CD4-positive, alpha-beta T cell treated with Interleukin-17A for 4 hours (primary cell): Measurements from ENCODE around the gene FAM47E.
"Not testable (repeated sequence)": the region's sequence is repeated elsewhere in the genome, so short reads cannot be mapped to it uniquely, and the experiment has no call there.

Source experiments
- DNase-seq: peaks from one replicate; pipeline ENCODE4 v3.0.0-alpha.2; 2020; ENCODE audit warnings: mixed read lengths

The FAM47E gene

GRCh38 chr4:76271248-76271647 lies 19.7 kb downstream of the FAM47E start:
- no peak for DNase-seq

GRCh38 chr4:76272073-76272472 lies 20.6 kb downstream of the FAM47E start:
- no peak for DNase-seq

GRCh38 chr4:76272582-76272981 lies 21.1 kb downstream of the FAM47E start:
- DNase-seq: no peak

GRCh38 chr4:76272999-76273398 lies 21.5 kb downstream of the FAM47E start:
- DNase-seq: no peak

- no peak for DNase-seq
Observed at GRCh38 chr4:76275486-76276124, 24.1 kb downstream of the FAM47E start.

GRCh38 chr4:76276813-76277212 lies 25.3 kb downstream of the FAM47E start:
- DNase-seq: no peak

DNA sequence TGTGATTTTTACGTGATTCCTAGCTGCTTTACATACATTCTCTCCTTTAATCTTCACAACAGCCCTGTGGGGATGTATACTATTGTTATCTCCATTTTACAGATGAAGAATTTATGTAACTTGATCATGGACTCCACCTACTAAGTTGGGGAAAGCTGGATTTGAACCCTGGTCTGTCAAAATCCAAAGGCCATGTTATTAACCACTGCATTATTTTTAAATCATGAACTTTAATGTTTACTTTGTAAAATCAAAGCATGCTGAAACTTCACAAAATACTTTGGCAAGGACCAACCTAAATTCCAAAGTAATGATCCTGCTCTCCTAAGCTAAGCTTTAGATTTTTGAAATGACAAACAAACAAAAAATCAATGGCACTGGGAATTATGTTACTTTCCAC lies 26.1 kb downstream of the FAM47E start:
- DNase-seq: no peak

- DNase-seq: no peak
Observed at GRCh38 chr4:76278583-76278982, 27.1 kb downstream of the FAM47E start.

GRCh38 chr4:76279462-76279861 lies 27.9 kb downstream of the FAM47E start:
- peak; percentile 38 for DNase-seq

DNA sequence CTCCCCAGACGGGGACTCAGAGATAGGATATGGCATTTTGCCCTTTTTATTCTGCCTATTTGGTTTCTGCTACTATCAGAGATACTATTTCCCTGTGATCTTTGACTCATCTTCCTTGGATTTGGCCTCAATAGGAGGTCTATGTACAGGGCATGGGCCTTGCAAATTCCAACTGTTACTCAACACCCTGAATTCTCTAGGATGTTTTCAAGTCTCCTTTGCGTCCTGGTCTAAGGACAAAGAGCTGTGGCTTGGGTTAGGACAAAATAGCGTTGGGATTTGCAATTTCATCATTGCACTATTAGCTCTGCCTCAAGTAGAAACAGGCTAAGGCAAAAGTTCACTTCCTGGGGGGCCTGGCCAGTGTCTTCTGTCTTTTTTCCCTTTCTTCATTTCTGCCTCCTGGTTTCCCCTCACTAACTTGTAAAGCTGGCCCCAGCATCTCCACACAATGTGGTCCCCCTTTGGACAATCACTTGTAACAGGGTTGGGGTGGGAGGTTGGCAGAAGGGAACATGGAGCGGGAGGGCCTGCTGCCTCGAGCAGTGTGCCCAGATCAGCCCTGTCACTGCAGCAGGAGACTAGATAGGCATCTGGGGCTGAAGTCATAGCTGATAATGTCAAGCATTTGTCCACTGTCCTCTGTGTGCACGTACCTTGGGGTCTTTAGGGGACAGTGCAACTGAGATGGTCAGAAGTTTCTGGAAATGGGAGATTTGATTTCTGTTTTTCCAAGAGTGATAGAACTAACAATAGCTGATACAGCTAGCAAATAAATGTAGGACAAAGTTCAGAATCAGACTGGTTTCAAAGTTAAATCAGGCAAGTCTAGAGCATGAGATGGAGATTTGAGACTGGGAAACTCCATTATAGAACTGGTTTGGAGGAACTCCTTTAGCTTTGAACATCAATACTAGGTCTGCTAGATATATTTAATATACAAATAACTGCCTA lies 29.2 kb downstream of the FAM47E start:
- no peak for DNase-seq

- DNase-seq: not testable (repeated sequence)
Observed at GRCh38 chr4:76281594-76281993, 30.1 kb downstream of the FAM47E start.

- DNase-seq: no peak
Observed at GRCh38 chr4:76282941-76283689, 31.6 kb downstream of the FAM47E start.

- DNase-seq: no peak
Observed at GRCh38 chr4:76283900-76284299, 32.4 kb downstream of the FAM47E start.

- DNase-seq: not testable (repeated sequence)
Observed at GRCh38 chr4:76287811-76288210, 36.3 kb downstream of the FAM47E start.

DNA sequence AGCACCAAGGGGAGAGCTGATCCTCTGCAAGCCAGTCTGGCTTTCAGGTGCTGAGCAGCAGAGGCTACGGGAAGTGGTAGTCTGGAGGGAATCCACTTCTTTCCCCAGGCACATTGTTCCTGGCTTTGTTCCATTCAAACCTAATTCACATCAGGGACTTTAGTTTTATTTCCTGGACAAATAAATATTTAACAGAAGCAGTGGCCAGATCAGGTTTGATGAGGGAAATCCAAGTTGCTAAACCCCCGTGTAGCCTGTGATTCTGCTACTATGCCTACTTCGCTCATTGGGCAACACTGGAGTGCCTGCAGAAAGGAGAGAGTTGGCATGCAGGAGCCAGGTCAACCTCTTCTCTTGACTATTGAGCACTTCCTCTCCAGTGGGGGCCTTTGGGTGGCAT lies 41.2 kb downstream of the FAM47E start:
- no peak for DNase-seq

DNA sequence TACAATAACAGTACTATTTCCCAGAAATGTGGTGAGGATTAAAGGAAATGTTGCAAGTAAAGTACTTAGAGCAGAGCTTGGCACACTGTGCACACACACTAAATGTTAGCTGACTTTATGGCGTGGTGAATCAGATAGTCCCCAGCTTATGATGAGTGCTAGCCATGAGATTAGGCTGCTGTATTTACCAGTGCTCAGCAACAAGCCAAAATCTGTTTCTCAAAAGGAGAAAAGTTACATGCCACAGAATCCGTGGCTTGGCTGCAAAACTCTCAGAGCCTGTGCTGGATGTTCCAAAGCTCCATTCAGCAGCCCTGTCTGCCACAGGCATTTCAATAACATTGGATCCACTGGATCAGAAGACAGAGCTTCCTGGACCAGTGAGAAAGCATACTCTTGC lies 42.3 kb downstream of the FAM47E start:
- DNase-seq: no peak

DNA sequence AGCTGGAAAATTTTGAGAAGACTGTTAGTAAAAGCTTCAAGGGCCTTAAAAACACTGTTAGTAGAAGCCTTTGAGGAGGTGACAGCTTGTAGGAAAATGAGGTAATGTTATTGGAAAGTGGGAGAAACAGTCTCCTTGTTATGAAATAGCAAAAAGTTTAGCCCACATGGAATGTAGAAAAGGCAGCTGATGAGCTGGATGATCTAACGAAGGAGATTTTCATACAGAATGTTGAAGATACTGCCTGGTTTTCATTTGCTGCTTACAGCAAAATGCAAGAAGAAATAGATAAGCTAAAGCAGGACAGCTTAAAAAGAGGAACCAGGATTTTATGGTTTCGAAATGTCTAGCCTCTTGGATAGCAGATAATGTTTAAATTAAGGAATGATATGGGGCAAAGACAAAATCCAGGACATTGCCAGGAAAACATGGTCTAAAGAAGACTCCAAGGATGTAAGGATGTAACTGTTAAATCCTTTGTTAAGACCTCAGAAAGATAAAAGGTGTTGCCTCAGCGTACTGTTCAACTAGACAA lies 44.8 kb downstream of the FAM47E start:
- DNase-seq: no peak

DNA sequence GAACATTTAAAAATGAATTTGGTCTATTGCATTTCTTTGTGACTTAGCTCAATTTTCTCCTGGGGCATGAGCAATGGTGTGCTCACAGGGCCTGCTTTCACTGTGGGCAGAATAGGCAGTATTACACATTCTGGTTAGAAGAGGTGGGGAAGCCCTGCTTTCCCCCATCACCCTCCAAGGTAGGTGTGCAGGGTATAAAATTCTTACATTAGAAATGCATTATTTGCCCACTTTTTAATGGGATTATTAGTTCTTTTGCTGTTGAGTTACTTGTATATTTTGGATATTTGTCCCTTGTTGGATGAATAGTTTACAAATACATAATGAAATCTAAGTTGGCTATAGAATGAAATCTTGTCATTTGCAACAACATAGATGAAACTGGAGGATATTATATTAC lies 46.7 kb downstream of the FAM47E start:
- no peak for DNase-seq

DNA sequence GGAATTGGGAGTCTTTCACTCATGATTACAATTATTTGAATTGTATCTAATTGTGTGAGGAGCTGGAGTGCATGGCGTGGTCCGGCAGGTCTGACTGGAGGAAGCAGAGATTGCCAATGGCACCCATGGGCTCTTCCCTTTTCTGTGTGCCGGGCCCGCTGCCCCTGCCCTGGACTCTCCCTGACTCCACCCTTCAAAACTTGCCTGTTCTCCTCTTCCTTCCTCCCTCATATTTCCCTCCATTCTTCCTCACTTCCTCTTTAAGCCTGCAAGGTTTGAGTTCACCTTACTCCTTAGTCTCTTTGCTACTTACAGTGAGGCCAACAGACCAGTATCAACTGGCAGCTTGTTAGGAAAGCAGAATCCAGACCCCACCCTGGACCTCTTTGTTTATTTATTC lies 48.5 kb downstream of the FAM47E start:
- DNase-seq: no peak

DNA sequence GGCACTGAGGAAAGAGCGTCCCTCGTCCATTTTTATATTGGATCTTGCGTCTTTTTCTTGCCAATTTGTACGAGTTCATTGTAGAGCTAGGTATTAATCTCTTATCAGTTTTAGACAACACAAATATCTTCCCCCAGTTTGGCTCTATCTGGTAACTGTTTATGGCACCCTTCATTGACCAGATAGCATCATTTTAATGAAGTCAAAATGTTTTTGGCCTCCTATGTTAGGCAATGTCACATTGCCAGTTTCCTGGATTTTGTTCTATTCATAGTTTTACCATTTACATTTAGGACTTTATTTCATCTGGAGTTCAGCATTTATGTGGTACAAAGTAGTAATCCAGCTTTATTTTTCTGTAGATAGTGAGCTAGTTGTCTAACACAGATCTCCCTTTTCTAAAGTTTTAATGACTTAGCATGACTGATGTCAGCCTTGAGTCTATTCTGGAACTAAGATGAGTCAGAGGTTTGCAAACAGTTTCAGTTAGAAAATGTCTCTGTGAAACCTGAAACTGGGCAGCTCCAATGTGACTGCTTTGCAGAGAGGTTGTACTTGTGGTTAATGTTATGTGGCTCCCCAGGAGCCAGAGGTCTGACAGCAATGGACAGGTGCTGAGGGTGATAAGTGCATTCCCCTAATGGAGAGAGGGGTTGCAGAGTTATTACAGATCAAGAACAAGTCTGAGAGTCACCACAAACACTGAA lies 49.7 kb downstream of the FAM47E start:
- no peak for DNase-seq

GRCh38 chr4:76301775-76302162 lies 50.2 kb downstream of the FAM47E start:
- DNase-seq: no peak

DNA sequence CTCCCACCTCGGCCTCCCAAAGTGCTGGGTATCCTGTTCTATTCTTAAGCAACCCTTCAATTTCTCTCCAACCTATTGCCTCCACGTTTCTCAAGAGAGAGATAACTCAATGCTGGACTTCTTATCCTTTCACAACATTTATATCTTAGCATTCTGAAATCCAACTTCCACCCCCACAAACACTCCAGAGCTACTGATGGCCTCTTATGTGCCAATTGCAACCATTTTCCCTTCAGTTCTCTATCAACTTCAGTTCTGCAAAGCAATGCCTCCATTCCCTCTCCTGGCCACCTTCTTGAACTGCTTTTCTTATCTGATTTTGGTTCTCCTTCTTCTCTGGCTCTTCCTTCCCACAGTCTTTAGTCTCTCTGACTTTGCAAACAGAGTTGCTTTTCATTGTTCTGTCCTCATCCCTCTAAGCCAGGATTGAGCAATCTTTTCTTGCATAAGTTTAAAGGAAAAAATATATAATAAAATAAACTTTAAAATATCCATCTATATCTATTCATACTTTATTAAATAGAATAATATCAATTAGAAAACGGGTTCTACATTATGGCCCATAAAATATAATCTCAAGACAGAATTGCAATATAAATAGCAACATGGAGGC lies 51.4 kb downstream of the FAM47E start:
- no peak for DNase-seq
